Glomerular visceral epithelial cell (primary cell): ENCODE measurements around the gene TRPM5.

Experiments
- DNase-seq: peaks from one replicate; pipeline ENCODE4 v3.0.0-alpha.2; 2016; ENCODE audit errors: extremely low spot score

Gene TRPM5

GRCh38 chr11:2420502-2421225, 23.6 kb downstream of the TRPM5 start:
- peak; percentile 62 for DNase-seq

- peak; percentile 65 for DNase-seq
These were observed 24.4 kb downstream of the TRPM5 start for GRCh38 chr11:2419638-2420501.

GRCh38 chr11:2418693-2419360, 25.5 kb downstream of the TRPM5 start:
- no peak for DNase-seq

- no peak for DNase-seq
These were observed 26.2 kb downstream of the TRPM5 start for GRCh38 chr11:2417856-2418692.

GRCh38 chr11:2416765-2417164, 27.5 kb downstream of the TRPM5 start:
- DNase-seq = no peak

- no peak for DNase-seq
These were observed 28.5 kb downstream of the TRPM5 start for GRCh38 chr11:2415601-2416380.

GRCh38 chr11:2415171-2415570, 29.1 kb downstream of the TRPM5 start:
- no peak for DNase-seq

GRCh38 chr11:2414616-2415015, 29.7 kb downstream of the TRPM5 start:
- DNase-seq = no peak

GRCh38 chr11:2413742-2414579, 30.4 kb downstream of the TRPM5 start:
- DNase-seq = no peak

GRCh38 chr11:2412323-2412722, 32.0 kb downstream of the TRPM5 start:
- no peak for DNase-seq

GRCh38 chr11:2411446-2412305, 32.6 kb downstream of the TRPM5 start:
- DNase-seq = no peak

- DNase-seq = no peak
These were observed 33.7 kb downstream of the TRPM5 start for GRCh38 chr11:2410616-2411015.

GRCh38 chr11:2409611-2410468, 34.5 kb downstream of the TRPM5 start:
- DNase-seq = no peak

- DNase-seq = no peak
These were observed 35.2 kb downstream of the TRPM5 start for GRCh38 chr11:2409126-2409525.

- no peak for DNase-seq
These were observed 35.6 kb downstream of the TRPM5 start for GRCh38 chr11:2408671-2409070.

GRCh38 chr11:2406878-2407410, 37.4 kb downstream of the TRPM5 start:
- DNase-seq = no peak

GRCh38 chr11:2406451-2406850, 37.9 kb downstream of the TRPM5 start:
- no peak for DNase-seq

GRCh38 chr11:2404735-2405196, 39.5 kb downstream of the TRPM5 start:
- no peak for DNase-seq
